Prostate gland (tissue), 2 donors: Measurements from ENCODE around the gene MFN2.

Experiments used
- POLR2A ChIP-seq: fragments of 450-650 bp; IDR thresholded peaks from one replicate; pipeline ENCODE4 v1.6.1; 2016; ENCODE audit warnings: antibody characterized with exemption, mild to moderate bottlenecking
- POLR2AphosphoS5 ChIP-seq: sonication (generic); formaldehyde crosslinking; IDR thresholded peaks from one replicate; pipeline ENCODE4 v1.6.1; 2017; ENCODE audit warnings: antibody characterized with exemption
- TF ChIP-seq, protein P1 (sequence below), 4 experiments: fragments of 200-600 bp in 2 of 4; fragments of 450-650 bp in 2 of 4; sonication (generic) in 2 of 4; IDR thresholded peaks; 1 replicate in 3 of 4; 2 replicates in 1 of 4; pipeline ENCODE4 v1.5.1; 2016 to 2019; ENCODE audit warnings: antibody characterized with exemption in 4 of 4, mild to moderate bottlenecking in 2 of 4, moderate library complexity in 2 of 4

DNA sequence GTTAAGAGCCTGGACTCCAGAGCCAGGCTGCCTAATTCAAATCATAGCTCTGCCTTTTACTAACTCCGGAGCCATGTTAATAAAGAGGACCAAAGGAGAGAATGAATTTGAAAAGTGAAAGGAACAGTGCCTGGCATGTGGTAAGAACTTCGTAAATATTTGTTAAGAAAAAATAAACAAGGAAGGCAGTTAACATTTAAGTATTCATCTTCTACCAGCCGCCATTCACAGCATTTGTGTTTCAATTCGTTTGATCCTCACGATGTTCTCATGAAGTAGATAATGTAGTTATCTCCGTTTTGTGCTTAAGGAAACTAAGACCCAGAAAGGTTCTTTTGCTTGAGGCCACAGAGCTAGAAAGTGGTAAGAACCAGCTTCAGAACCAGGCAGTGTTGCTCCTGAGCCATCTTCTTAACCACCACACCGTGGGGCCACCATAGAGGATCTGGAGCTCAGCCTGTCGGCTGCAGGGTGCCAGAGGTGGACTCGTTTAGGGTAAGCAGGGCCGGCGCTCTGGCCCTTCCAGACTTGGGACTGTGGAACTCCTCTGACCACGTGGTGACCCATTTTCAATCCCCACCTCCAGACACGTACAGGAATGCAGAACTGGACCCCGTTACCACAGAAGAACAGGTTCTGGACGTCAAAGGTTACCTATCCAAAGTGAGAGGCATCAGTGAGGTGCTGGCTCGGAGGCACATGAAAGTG, 11.9 kb downstream of the MFN2 start:
- TF ChIP-seq POLR2A (no peak), POLR2AphosphoS5 (no peak)
- TF ChIP-seq, protein P1, sequence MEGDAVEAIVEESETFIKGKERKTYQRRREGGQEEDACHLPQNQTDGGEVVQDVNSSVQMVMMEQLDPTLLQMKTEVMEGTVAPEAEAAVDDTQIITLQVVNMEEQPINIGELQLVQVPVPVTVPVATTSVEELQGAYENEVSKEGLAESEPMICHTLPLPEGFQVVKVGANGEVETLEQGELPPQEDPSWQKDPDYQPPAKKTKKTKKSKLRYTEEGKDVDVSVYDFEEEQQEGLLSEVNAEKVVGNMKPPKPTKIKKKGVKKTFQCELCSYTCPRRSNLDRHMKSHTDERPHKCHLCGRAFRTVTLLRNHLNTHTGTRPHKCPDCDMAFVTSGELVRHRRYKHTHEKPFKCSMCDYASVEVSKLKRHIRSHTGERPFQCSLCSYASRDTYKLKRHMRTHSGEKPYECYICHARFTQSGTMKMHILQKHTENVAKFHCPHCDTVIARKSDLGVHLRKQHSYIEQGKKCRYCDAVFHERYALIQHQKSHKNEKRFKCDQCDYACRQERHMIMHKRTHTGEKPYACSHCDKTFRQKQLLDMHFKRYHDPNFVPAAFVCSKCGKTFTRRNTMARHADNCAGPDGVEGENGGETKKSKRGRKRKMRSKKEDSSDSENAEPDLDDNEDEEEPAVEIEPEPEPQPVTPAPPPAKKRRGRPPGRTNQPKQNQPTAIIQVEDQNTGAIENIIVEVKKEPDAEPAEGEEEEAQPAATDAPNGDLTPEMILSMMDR (IDR thresholded peaks at IDR 0.05): no peak
